Measurements from ENCODE around the gene EPN2. TPM values are rescaled to one million over a fixed set of nuclear protein-coding genes. Genes with fewer than 3 reads are reported as not detected.

EPN2 gene
- polyA plus RNA-seq, 3 donors = 0.93 TPM; not detected in 2

DNA sequence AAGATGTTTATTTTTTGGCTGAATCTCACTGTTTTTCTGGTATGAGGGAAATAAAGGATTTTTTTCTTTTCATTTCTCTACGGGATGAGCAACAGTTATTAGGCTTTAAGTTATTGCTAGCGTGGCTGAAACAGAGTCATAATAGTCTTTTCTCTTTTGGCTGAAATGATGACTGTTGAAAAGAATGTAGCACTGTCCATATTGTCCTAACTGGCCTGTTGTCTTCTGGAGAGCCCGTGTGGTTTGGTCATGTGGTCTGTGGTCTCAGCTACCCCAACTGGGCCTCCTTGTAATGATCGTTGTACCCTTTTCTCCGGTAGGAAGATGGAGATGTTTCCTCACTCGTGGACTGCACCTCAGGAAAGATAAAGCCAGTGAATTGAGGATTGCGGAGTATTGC is 36.6 kb downstream of the EPN2 start:
- no peaks in the 10 kb centered on the region for H4K20me1 ChIP-seq (ENCODE audit: insufficient read depth, low read length)
- peaks cover 27 to 44% (median 37%) of the 10 kb centered on the region in 3 donors for H3K27me3 Mint-ChIP-seq (ENCODE audit: low read depth in 3 of 3)
- intact Hi-C loops (cut with micrococcal nuclease) = no loop called here

DNA sequence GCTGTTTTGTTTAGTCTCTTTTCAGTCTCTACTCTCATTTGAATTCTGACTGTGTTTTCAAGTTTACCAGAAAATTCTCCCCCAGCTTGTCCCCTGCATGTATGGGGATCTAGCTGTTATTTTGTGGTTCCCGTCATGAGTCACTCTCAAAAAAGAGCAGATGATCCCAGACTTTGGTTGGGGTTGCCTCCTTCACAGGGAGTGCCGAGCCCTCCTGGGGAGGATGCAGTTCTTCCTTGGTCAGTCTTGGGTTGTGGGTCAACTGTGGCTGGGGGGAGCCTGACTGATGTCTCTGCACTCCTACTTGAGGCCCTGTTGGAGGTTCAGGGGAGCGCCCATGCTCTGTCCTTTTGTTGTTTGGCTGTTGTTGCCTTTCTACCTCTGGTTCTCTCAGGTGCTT is 37.7 kb downstream of the EPN2 start:
- Histone ChIP-seq H3K9ac (ENCODE audit: insufficient read depth, low read length, poor library complexity, severe bottlenecking) (no peak overlapping the region), H2AFZ (ENCODE audit: insufficient read depth, low read depth, low read length, poor library complexity, severe bottlenecking) (no peak overlapping the region), H3K79me2 (ENCODE audit: insufficient read depth, low read length) (no peaks in the 10 kb centered on the region), H3K4me2 (replicated peaks; ENCODE audit: extremely low read depth, low read length, poor library complexity, severe bottlenecking) (no peak overlapping the region), H3K9me3 (replicated peaks in 1 of 2; ENCODE audit: control insufficient read depth in 1 of 2, insufficient read depth in 1 of 2, low read length in 2 of 2) (no peaks in the 10 kb centered on the region), H3K27ac (ENCODE audit: low read depth in 1 of 2, low read length in 2 of 2) (no peak overlapping the region), H3K27me3 (ENCODE audit: control insufficient read depth in 2 of 2, insufficient read depth in 2 of 2, low read length in 2 of 2) (peaks cover 12 to 32% of the 10 kb centered on the region in 2 donors), H3K4me1 (ENCODE audit: control insufficient read depth in 1 of 2, insufficient read depth in 2 of 2, low read length in 2 of 2) (no peaks in the 10 kb centered on the region), H3K36me3 (replicated peaks in 1 of 2; ENCODE audit: control insufficient read depth in 1 of 2, insufficient read depth in 2 of 2, low read length in 2 of 2) (no peaks in the 10 kb centered on the region), H3K4me3 (replicated peaks in 1 of 3; ENCODE audit: low read depth in 2 of 3, low read length in 3 of 3) (no peak overlapping the region), H4K20me1 (ENCODE audit: insufficient read depth, low read length) (no peaks in the 10 kb centered on the region)
- 93% methylated on average over 2 of the region's 3 CpGs for WGBS (ENCODE audit: insufficient coverage)
- H3K27me3 Mint-ChIP-seq (ENCODE audit: low read depth in 3 of 3) = peaks cover 28 to 41% (median 34%) of the 10 kb centered on the region in 3 donors
- peaks cover 14% of the 10 kb centered on the region for H3K4me1 Mint-ChIP-seq
- H3K36me3 Mint-ChIP-seq = peaks cover 0 to 2% of the 10 kb centered on the region in 2 donors
- peaks cover 0 to 2% (median 0%) of the 10 kb centered on the region in 7 donors for H3K9me3 Mint-ChIP-seq
- no peak for DNase-seq
- TF ChIP-seq, protein P1, sequence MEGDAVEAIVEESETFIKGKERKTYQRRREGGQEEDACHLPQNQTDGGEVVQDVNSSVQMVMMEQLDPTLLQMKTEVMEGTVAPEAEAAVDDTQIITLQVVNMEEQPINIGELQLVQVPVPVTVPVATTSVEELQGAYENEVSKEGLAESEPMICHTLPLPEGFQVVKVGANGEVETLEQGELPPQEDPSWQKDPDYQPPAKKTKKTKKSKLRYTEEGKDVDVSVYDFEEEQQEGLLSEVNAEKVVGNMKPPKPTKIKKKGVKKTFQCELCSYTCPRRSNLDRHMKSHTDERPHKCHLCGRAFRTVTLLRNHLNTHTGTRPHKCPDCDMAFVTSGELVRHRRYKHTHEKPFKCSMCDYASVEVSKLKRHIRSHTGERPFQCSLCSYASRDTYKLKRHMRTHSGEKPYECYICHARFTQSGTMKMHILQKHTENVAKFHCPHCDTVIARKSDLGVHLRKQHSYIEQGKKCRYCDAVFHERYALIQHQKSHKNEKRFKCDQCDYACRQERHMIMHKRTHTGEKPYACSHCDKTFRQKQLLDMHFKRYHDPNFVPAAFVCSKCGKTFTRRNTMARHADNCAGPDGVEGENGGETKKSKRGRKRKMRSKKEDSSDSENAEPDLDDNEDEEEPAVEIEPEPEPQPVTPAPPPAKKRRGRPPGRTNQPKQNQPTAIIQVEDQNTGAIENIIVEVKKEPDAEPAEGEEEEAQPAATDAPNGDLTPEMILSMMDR (IDR thresholded peaks at IDR 0.05) = no peak
- no peak overlapping the region for H3K27ac Mint-ChIP-seq
- no peak overlapping the region for H3K4me3 Mint-ChIP-seq
- intact Hi-C loops (cut with micrococcal nuclease) = no loop called here

More for the DNA sequence above, 36.6 kb downstream of the EPN2 start:
- Histone ChIP-seq H3K79me2 (ENCODE audit: insufficient read depth, low read length) (no peaks in the 10 kb centered on the region), H3K4me3 (replicated peaks in 1 of 3; ENCODE audit: low read depth in 2 of 3, low read length in 3 of 3) (no peak overlapping the region), H3K27me3 (ENCODE audit: control insufficient read depth in 2 of 2, insufficient read depth in 2 of 2, low read length in 2 of 2) (peaks cover 15 to 32% of the 10 kb centered on the region in 2 donors), H3K4me1 (ENCODE audit: control insufficient read depth in 1 of 2, insufficient read depth in 2 of 2, low read length in 2 of 2) (peaks cover 11% of the 10 kb centered on the region in 2 donors), H3K9ac (ENCODE audit: insufficient read depth, low read length, poor library complexity, severe bottlenecking) (no peak overlapping the region), H3K9me3 (replicated peaks in 1 of 2; ENCODE audit: control insufficient read depth in 1 of 2, insufficient read depth in 1 of 2, low read length in 2 of 2) (no peaks in the 10 kb centered on the region), H3K4me2 (replicated peaks; ENCODE audit: extremely low read depth, low read length, poor library complexity, severe bottlenecking) (no peak overlapping the region), H3K36me3 (replicated peaks in 1 of 2; ENCODE audit: control insufficient read depth in 1 of 2, insufficient read depth in 2 of 2, low read length in 2 of 2) (no peaks in the 10 kb centered on the region), H2AFZ (ENCODE audit: insufficient read depth, low read depth, low read length, poor library complexity, severe bottlenecking) (no peak overlapping the region), H3K27ac (ENCODE audit: low read depth in 1 of 2, low read length in 2 of 2) (no peak overlapping the region)
- H3K27ac Mint-ChIP-seq = no peak overlapping the region
- TF ChIP-seq, protein P1 (IDR thresholded peaks at IDR 0.05) = no peak
- peaks cover 0 to 2% (median 0%) of the 10 kb centered on the region in 7 donors for H3K9me3 Mint-ChIP-seq
- 55% methylated on average over 7 of the region's 7 CpGs for WGBS (ENCODE audit: insufficient coverage)
- H3K36me3 Mint-ChIP-seq = peaks cover 0 to 2% of the 10 kb centered on the region in 2 donors
- no peak for DNase-seq
- H3K4me3 Mint-ChIP-seq = peak overlapping the region in 1 of 2 donors; percentile 33
- H3K4me1 Mint-ChIP-seq = peaks cover 20% of the 10 kb centered on the region

Data from CD14-positive monocyte (primary cell).